HG03064 (cell line): Measurements from ENCODE around the gene ZNF783.
"Not testable (repeated sequence)": the region's sequence is repeated elsewhere in the genome, so short reads cannot be mapped to it uniquely, and the experiment has no call there.

ENCODE experiments used
- ATAC-seq: cut with Tn5 transposase; IDR thresholded peaks from one replicate; pipeline ENCODE4 v1.9.1; 2021; ENCODE audit warnings: low read depth; ENCODE audit not compliant: unreplicated experiment

The ZNF783 gene

DNA sequence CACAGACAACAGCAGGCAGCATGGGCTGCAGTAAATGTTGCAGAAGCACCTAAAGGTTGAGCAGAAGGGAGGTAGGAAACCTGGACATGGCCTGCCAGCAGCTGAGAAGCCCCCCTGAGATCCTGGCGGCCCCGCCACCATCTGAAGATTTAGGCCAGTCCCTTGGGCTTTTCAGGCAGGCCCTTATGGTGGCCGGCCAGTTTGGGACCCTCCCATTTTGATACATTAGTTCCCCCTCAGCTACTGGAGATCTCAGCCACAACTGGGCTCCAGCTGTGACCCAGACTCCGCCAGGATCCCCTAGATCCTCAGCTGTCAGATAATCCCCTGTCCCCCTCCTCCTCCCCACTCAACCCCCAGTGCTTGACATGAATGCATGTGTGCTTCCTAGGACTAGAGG is 34.4 kb downstream of the ZNF783 start:
- ATAC-seq, result no peak

GRCh38 chr7:149297034-149297755 is 35.2 kb downstream of the ZNF783 start:
- ATAC-seq, result no peak

- ATAC-seq, result no peak
These were observed 38.8 kb downstream of the ZNF783 start for GRCh38 chr7:149300620-149301285.

DNA sequence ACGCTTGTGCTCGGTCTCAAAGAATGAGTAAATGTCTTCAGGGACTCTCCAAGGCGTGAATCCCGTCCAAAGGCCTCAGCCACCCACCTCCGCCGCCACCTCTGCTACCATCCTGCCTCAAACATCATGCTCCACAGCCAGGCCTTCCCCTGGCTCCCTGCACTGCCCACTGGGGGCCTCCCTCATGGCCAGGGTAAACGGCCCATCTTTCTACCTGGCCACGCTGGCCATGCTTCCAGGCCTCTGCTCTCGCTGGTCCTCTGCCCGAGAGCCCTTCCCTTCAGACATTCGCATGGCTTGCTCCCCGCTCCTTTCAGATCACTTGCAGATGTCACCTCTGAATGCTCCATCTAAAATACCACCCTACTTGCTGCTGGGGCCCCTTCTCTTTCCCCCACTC is 40.2 kb downstream of the ZNF783 start:
- no peak for ATAC-seq

GRCh38 chr7:149302865-149303264 is 40.9 kb downstream of the ZNF783 start:
- no peak for ATAC-seq

- ATAC-seq, result no peak
These were observed 42.0 kb downstream of the ZNF783 start for GRCh38 chr7:149304006-149304405.

DNA sequence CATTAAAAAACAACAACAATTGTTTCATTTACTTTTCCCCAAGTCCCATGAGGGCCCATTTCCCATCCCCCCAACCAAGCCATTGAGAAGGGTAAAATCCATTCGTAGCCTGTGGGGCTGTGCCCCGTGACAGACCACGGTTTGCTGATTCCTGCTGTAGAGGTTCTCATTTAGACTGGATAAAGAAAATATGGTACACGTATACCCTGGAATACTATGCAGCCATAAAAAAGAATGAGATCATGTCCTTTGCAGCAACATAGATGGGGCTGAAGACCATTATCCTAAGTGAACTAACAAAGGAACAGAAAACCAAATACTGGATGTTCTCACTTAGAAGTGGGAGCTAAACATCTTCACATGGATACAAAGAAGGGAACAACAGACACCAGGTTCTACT is 44.9 kb downstream of the ZNF783 start:
- ATAC-seq, result no peak

DNA sequence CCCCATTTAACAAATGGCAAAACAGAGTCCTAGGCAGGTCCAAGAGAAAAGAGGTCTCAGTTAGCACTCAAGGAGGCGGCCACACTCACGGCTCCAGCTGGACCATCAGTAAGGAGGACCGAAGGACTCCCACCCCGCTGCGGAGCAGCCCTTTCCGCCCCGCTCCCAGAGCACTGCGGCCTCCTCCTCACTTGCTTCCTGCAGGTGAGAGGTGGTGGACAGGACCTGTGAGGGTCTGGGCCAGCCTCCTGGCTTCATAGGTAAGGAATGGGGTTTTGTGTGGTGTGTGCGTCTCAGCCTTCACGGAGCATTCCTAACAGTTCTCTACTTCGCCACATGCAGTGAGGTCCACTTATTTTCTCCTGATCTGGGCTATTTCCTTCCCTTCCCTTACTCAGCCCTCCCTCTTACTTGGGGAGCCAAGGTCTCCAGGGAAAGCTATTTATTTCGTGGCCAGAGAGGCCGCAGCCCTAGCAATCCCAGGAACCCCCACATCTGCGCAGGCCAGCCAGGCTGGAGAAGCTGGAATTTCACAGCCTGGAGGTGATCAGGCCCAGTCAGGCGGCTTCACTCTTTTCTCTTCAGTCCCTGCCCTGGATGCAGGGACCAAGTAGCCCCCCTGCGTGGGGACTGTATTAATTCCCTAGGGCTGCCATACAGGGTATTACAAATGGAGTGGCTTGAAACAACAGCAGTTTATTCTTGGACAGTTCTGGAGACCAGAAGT is 45.9 kb downstream of the ZNF783 start:
- no peak for ATAC-seq

GRCh38 chr7:149310113-149310836 is 48.3 kb downstream of the ZNF783 start:
- ATAC-seq, result no peak

GRCh38 chr7:149310990-149311573 is 49.1 kb downstream of the ZNF783 start:
- ATAC-seq, result no peak

- ATAC-seq, result no peak
These were observed 52.0 kb downstream of the ZNF783 start for GRCh38 chr7:149313981-149314380.

DNA sequence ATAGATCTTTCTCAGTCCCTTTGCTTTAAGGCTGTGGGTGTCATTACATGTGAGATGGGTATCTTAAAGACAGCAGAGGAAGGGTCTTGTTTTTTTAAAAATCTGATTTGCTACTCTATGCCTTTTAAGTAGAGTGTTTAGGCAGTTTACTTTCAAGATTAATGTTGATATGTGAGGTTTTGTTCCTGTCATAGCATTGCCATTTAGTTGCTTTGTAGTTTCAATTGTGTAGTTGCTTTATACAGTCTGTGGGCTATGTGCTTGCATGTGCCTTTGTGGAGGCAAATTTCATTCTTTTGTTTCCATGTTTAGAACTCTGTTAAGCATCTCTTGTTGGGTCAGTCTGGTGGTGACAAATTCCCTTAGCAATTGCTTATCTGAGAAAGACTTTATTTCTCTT is 54.6 kb downstream of the ZNF783 start:
- ATAC-seq, result no peak

GRCh38 chr7:149317496-149317895 is 55.5 kb downstream of the ZNF783 start:
- ATAC-seq, result no peak

GRCh38 chr7:149317986-149318672 is 56.1 kb downstream of the ZNF783 start:
- no peak for ATAC-seq

GRCh38 chr7:149319376-149319775 is 57.4 kb downstream of the ZNF783 start:
- no peak for ATAC-seq

DNA sequence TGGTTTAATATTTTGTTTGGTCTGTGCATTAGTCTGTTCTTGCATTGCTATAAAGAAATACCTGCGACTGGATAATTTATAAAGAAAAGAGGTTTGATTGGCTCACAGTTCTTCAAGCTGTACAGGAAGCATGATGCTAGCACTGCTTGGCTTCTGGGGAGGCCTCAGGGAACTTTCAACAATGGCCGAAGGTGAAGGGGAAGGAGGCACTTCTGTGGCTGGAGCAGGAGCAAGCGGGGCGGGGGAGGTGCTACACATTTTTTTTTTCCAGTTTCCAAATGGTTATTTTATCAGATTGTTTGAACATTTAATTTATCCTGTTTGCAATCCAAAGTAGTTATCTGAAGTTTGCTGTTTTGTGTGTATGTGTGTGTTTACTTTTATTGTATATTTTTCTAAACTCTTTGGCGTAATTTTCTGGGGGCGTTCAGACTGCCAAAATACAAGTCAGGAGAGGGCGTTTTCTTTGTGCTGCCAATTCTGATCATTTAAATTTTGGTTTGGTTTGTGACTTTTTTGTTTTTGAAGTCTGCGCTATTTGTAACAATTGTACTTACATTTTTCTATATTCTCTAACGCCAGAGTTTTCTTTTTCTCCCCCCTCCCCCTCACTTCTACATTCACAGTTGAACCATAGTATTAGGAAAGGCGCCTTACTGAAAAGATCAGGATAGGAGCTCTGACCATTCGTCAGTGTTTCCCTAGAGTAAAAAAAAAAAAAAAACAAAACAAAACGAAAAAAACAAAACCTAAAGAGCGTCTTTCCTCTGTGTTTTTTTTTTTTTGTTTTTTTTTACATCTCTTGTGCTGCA is 58.5 kb downstream of the ZNF783 start:
- no peak for ATAC-seq

DNA sequence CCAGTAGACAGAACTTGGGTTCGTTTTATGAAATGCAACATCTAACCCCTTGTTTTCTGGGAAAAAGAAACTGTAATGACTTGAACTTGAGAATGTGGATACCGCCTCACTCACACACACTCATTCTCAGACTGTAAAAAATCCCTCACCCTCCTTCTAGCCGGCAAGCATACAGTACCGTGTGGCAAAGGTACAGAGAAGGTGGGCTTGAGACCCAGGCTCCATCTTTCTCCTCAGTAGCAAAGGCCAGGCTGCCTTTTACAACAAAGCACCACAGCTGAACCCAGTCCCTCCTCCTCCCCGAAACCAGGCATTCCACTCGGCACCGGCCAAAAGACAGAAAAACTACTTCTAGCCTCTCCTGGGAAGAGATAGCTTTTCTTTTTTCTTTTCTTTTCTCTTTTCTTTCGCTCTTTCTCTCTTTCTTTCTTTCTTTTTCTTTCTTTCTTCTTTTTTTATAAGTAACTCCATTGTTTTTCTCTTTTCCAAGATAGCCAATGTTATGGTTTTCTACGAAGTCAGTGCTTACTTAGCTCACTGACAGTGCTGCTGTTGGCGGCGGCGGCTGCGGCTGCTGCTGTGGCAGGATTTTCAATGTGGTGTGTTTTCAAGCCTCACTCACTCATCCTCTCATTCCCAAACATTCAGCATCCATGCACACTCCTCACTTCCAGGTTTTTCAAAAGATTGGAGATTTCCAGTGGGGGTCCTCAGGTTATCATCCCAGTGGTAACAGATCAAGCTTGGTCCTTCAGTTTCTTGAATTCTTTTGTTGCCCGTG is 59.3 kb downstream of the ZNF783 start:
- not testable (repeated sequence) for ATAC-seq

- ATAC-seq, result no peak
These were observed 60.1 kb downstream of the ZNF783 start for GRCh38 chr7:149321978-149322541.
